ENCODE measurements around the gene NR6A1. TPM values are rescaled to one million over a fixed set of nuclear protein-coding genes. Genes with fewer than 3 reads are reported as not detected.

NR6A1 gene
- total RNA-seq, 4 donors from 2014 or later: 1.8 to 2.8 (median 2.0) TPM

GRCh38 chr9:124754289-124754688 is 16.8 kb downstream of the NR6A1 start:
- Histone ChIP-seq H3K36me3 (no peaks in the 10 kb centered on the region), H3K9me3 (no peaks in the 10 kb centered on the region), H3K4me1 (peaks cover 0 to 10% (median 0%) of the 10 kb centered on the region in 4 donors), H3K27me3 (peaks cover 0 to 36% (median 4%) of the 10 kb centered on the region in 4 donors), H3K27ac (replicated peaks in 1 of 4) (no peak overlapping the region), H3K4me3 (no peak overlapping the region)
- intact Hi-C loops (cut with DNase I): no loop called here
- DNase-seq (ENCODE audit: extremely low spot score): no peak
- no peak for TF ChIP-seq POLR2AphosphoS5 (IDR thresholded peaks at IDR 0.05)
- no peak for TF ChIP-seq POLR2A (IDR thresholded peaks at IDR 0.05; ENCODE audit: low read depth)
- no peak for TF ChIP-seq CTCF (IDR thresholded peaks at IDR 0.05)
- no peak for TF ChIP-seq EP300 (IDR thresholded peaks at IDR 0.05)
- 45% methylated on average over 4 of the region's 4 CpGs for WGBS

GRCh38 chr9:124752967-124753366 is 18.1 kb downstream of the NR6A1 start:
- intact Hi-C loops (cut with DNase I): no loop called here
- 89% methylated on average over 1 of the region's 1 CpG for WGBS
- H3K4me1 ChIP-seq: peaks cover 0 to 3% (median 0%) of the 10 kb centered on the region in 4 donors
- no peak for TF ChIP-seq POLR2A (IDR thresholded peaks at IDR 0.05; ENCODE audit: low read depth)
- no peak for TF ChIP-seq CTCF (IDR thresholded peaks at IDR 0.05)
- TF ChIP-seq POLR2AphosphoS5 (IDR thresholded peaks at IDR 0.05): no peak
- no peak for TF ChIP-seq EP300 (IDR thresholded peaks at IDR 0.05)
- H3K27me3 ChIP-seq: peaks cover 0 to 31% (median 4%) of the 10 kb centered on the region in 4 donors
- no peak overlapping the region for H3K27ac ChIP-seq (replicated peaks in 1 of 4)
- H3K36me3 ChIP-seq: no peaks in the 10 kb centered on the region
- no peak overlapping the region for H3K4me3 ChIP-seq
- H3K9me3 ChIP-seq: no peaks in the 10 kb centered on the region
- no peak for DNase-seq (ENCODE audit: extremely low spot score)

GRCh38 chr9:124749781-124750180 is 21.3 kb downstream of the NR6A1 start:
- Histone ChIP-seq H3K4me1 (no peaks in the 10 kb centered on the region), H3K36me3 (no peaks in the 10 kb centered on the region), H3K9me3 (no peaks in the 10 kb centered on the region), H3K27ac (replicated peaks in 1 of 4) (no peak overlapping the region), H3K27me3 (peaks cover 0 to 5% (median 0%) of the 10 kb centered on the region in 4 donors), H3K4me3 (no peak overlapping the region)
- no peak for TF ChIP-seq EP300 (IDR thresholded peaks at IDR 0.05)
- no peak for TF ChIP-seq POLR2AphosphoS5 (IDR thresholded peaks at IDR 0.05)
- TF ChIP-seq CTCF (IDR thresholded peaks at IDR 0.05): no peak
- TF ChIP-seq POLR2A (IDR thresholded peaks at IDR 0.05; ENCODE audit: low read depth): no peak
- WGBS: 70% methylated on average over 2 of the region's 2 CpGs
- no peak for DNase-seq (ENCODE audit: extremely low spot score)
- intact Hi-C loops (cut with DNase I): no loop called here

- no peak overlapping the region for H3K4me3 ChIP-seq
- 96% methylated on average over 3 of the region's 3 CpGs for WGBS
These were observed 21.8 kb downstream of the NR6A1 start for GRCh38 chr9:124749284-124749683.

More at GRCh38 chr9:124749284-124749683, 21.8 kb downstream of the NR6A1 start:
- intact Hi-C loops (cut with DNase I): no loop called here
- H3K27me3 ChIP-seq: no peaks in the 10 kb centered on the region
- H3K27ac ChIP-seq (replicated peaks in 1 of 4): no peak overlapping the region
- H3K36me3 ChIP-seq: no peaks in the 10 kb centered on the region
- no peaks in the 10 kb centered on the region for H3K4me1 ChIP-seq
- no peak for TF ChIP-seq EP300 (IDR thresholded peaks at IDR 0.05)
- TF ChIP-seq POLR2A (IDR thresholded peaks at IDR 0.05; ENCODE audit: low read depth): no peak
- no peak for TF ChIP-seq POLR2AphosphoS5 (IDR thresholded peaks at IDR 0.05)
- TF ChIP-seq CTCF (IDR thresholded peaks at IDR 0.05): no peak
- DNase-seq (ENCODE audit: extremely low spot score): no peak
- H3K9me3 ChIP-seq: no peaks in the 10 kb centered on the region

All from esophagus muscularis mucosa (tissue), 4 donors.